LNCaP clone FGC (cell line): ENCODE data around the gene GFOD2.
A peak's percentile ranks its signal among the peaks of the same experiment; 100 is the strongest.

Experiments used
- DNase-seq: peaks from one replicate; pipeline ENCODE4 v3.0.0-alpha.2; 2011; ENCODE audit warnings: low read depth
- H3K4me3 ChIP-seq: 2 replicates; pipeline ENCODE4 v1.5.1; 2011; ENCODE audit warnings: mild to moderate bottlenecking, low read depth, low read length, control low read depth
- CTCF ChIP-seq: IDR thresholded peaks from 2 replicates; pipeline ENCODE4 v1.5.1; 2012; ENCODE audit warnings: mild to moderate bottlenecking; ENCODE audit not compliant: control insufficient read depth, insufficient read depth; ENCODE audit errors: extremely low read depth

The GFOD2 gene, protein sequence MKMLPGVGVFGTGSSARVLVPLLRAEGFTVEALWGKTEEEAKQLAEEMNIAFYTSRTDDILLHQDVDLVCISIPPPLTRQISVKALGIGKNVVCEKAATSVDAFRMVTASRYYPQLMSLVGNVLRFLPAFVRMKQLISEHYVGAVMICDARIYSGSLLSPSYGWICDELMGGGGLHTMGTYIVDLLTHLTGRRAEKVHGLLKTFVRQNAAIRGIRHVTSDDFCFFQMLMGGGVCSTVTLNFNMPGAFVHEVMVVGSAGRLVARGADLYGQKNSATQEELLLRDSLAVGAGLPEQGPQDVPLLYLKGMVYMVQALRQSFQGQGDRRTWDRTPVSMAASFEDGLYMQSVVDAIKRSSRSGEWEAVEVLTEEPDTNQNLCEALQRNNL

DNA sequence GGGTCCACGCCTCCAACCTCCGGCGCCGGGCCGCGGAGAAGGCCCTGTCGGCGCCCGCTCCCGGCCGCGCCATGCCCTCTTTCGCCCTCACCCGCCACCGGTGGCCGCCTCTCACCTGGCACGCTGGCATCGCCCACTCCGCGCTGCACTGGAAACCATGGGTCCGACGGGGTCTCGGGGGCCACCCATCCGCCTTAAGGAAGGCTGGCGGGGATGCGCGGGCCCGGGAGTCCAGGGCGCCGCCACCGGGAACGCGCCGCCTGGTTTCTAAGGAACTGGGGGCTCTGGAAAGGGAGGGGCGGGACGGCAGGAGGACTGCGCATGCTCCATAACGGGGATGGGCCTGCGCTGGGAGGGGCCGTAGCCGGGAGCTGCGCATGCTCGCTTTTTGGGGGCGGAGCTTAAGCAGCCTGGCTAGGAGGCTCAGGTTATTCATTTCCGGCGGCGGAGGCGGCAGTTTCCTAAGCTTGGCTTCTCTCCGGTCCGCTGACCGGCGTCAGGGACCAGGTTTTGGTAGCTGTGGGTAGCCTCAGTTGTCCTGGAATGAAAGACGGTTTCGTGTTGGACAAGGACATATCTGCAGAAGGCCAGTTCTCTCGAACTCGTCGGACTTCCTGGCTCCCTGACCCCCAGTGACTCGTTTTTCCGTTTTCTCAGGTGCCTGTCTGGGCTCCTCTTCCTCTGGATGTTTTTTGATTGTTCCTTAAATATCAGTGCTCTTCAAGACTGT, at the start of gene GFOD2:
GFOD2 (minus strand) TSS at position 269 of the 730 bp plus-strand sequence. CDS start 33,601 bp downstream, outside the sequence.
- peak within 1 kb of the TSS; percentile 72 for H3K4me3 ChIP-seq
- TF ChIP-seq CTCF, result no peak
- DNase-seq, result peak; percentile 57

DNA sequence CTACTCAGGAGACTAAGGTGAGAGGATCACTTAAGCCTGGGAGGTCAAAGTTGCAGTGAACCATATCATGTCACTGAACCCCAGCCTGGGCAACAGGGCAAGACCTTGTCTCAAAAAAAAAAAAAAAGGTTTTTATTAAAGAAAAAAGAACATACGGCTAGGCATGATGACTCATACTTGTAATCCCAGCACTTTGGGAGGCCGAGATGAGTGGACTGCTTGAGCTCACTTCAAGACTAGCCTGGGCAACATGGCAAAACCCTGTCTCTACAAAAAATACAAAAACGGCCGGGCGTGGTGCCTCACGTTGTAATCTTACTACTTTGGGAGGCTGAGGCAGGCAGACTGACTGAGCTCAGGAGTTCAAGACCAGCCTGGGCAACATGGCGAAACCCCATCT, 48.8 kb upstream of the GFOD2 start:
- TF ChIP-seq CTCF, result no peak
- no peak for DNase-seq
- H3K4me3 ChIP-seq, result no peak overlapping the region

DNA sequence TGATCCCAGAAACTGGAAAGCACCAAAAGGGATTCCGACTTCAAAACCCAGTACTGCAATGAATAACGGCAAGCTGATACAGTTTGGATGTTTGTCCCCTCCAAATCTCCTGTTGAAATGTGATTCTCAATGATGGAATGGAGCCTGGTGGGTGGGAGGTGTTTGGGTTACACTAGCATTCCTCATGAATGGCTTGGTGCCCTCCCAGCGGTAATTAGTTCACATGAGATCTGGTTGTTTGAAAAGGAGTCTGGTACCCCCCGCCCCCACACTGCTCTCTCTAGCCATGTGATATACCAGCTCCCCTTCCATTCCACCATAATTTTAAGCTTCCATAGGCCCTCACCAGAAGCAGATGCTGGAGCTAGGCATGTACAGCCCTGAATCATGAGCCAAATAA, 47.2 kb upstream of the GFOD2 start:
- TF ChIP-seq CTCF, result no peak
- no peak for DNase-seq
- no peak overlapping the region for H3K4me3 ChIP-seq

- no peak overlapping the region for H3K4me3 ChIP-seq
- no peak for TF ChIP-seq CTCF
- DNase-seq, result no peak
Observed at GRCh38 chr16:67764158-67764667, 45.1 kb upstream of the GFOD2 start.

- DNase-seq, result no peak
- no peak overlapping the region for H3K4me3 ChIP-seq
- no peak for TF ChIP-seq CTCF
Observed at GRCh38 chr16:67763066-67763465, 44.0 kb upstream of the GFOD2 start.

GRCh38 chr16:67762385-67762784, 43.3 kb upstream of the GFOD2 start:
- no peak for TF ChIP-seq CTCF
- no peak overlapping the region for H3K4me3 ChIP-seq
- no peak for DNase-seq
